Fibroblast of villous mesenchyme (primary cell): ENCODE results near the gene DNASE2. TPM values are rescaled to one million over a fixed set of nuclear protein-coding genes. Genes with fewer than 3 reads are reported as not detected.
A peak's percentile ranks its signal among the peaks of the same experiment; 100 is the strongest.
"Not testable (repeated sequence)": the region's sequence is repeated elsewhere in the genome, so short reads cannot be mapped to it uniquely, and the experiment has no call there.

Source experiments
- DNase-seq: peaks from one replicate; pipeline ENCODE4 v3.0.0-alpha.2; 2010; ENCODE audit warnings: low read depth
- H3K4me3 ChIP-seq: 2 replicates; pipeline ENCODE4 v1.5.1; 2011; ENCODE audit warnings: low read depth, mild to moderate bottlenecking, low read length
- total RNA-seq: library from RNA; depleted of rRNA; stranded (reverse); fragments of >200 nt; gene quantifications from 2 replicates; pipeline ENCODE4 v1.2.3, GENCODE V29; 2012
- TF ChIP-seq, protein P1 (sequence below): IDR thresholded peaks from 2 replicates; pipeline ENCODE4 v1.5.1; 2012; ENCODE audit warnings: low read depth, mild to moderate bottlenecking, low read length; ENCODE audit not compliant: insufficient read depth

DNASE2 gene
- total RNA-seq, 1 donor = 14.7 TPM

DNA sequence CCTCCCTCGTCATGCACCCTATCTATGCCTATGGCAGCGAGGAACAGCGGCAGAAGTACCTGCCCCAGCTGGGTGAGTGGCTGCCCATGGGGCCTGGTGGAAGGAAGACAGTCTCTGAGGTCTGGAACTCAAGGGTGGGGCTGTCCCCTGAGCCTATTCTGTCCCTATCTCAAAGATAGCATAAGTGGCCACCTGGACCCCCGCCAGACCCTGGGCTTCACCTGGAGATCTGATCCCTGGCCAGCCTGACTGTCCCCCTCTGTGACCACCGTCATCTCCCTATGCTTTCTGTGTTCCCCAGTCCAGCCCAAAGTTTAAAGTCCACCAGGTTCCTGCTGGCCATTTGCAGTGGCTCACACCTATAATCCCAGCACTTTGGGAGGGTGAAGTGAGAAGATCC is 12.3 kb upstream of the DNASE2 start:
- TF ChIP-seq, protein P1, sequence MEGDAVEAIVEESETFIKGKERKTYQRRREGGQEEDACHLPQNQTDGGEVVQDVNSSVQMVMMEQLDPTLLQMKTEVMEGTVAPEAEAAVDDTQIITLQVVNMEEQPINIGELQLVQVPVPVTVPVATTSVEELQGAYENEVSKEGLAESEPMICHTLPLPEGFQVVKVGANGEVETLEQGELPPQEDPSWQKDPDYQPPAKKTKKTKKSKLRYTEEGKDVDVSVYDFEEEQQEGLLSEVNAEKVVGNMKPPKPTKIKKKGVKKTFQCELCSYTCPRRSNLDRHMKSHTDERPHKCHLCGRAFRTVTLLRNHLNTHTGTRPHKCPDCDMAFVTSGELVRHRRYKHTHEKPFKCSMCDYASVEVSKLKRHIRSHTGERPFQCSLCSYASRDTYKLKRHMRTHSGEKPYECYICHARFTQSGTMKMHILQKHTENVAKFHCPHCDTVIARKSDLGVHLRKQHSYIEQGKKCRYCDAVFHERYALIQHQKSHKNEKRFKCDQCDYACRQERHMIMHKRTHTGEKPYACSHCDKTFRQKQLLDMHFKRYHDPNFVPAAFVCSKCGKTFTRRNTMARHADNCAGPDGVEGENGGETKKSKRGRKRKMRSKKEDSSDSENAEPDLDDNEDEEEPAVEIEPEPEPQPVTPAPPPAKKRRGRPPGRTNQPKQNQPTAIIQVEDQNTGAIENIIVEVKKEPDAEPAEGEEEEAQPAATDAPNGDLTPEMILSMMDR = no peak
- no peak overlapping the region for H3K4me3 ChIP-seq
- DNase-seq = no peak

DNA sequence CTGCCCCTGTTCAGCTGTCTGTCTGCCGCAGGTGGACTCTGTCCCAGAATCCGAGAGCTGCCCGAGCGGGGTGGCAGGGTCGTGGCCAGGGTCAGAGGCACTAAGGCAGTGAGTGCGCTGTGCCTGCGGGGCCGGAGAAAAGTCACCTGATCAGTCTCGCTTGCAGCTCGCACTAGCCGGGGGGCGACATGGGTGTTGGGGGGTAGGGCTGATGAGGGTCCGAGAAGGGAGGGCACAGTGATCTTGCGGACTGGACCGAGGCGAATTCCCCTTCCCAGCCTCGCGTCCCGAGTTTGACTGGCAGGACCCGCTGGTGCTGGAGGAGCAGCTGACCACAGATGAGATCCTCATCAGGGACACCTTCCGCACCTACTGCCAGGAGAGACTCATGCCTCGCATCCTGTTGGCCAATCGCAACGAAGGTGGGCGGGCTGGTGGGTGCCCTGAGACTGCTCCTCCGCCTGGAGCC is 10.3 kb upstream of the DNASE2 start:
- DNase-seq = no peak
- TF ChIP-seq, protein P1 = no peak
- peak overlapping the region; percentile 94 for H3K4me3 ChIP-seq

DNA sequence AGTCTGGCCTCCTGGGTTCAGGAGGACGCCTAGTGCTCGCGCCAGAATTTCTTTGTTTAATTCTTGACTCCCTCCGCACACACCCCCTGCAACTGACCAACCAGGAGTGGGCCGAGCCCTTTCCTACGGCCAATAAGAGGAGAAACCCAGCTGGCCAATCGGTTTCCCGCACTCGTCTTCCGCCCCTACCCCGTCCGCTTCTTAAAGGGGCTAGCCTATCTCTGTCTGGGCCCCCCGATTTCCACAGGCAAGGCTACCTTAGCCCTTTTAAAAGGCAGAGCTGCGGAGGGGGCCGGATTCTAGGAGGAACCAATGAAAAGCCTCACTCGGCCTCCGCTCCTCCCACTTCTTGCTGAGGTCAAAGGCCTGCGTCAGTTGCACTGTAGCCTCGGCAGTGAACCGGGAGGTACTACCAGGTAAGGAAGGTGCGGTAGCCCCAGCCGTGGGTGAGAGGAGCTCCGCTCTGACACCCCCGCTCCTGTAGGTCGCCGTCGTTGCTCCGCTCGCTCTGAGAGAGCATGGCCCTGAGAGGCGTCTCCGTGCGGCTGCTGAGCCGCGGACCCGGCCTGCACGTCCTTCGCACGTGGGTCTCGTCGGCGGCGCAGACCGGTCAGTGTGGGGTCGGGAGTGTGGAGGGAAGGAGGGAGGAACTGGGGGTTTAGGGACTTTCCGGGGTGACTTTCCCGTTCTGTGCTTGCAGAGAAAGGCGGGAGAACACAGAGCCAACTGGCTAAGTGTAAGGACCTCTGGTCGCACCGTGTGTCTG is 9.7 kb upstream of the DNASE2 start, which contains the start of gene GCDH:
Gene GCDH, plus strand, starts transcription at position 374 of the 766 bp plus-strand sequence. Its CDS starts 145 bp downstream, at position 519.
- TF ChIP-seq, protein P1 = no peak
- peak; percentile 99 for DNase-seq
- H3K4me3 ChIP-seq = peak within 1 kb of the TSS; percentile 94

DNA sequence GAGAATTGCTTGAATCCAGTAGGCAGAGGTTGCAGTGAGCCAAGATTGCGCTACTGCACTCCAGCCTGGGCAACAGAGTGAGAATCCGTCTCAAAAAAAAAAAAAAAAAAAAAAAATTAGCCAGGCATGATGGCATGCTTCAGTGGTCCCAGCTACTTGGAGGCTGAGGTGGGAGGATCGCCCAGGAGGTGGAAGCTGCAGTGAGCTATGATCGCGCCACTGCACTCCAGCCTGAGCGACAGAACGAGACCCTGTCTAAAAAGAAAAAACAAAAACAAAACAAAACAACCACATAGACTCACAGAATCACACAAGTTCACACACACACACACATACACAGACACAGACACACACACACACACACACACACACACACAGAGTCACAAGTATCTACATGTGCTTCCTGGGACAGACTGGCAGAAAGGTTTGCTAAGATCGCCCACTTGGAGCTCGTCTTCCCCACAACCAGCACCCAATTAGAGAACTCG is 9.1 kb upstream of the DNASE2 start:
- DNase-seq = not testable (repeated sequence)
- peak overlapping the region; percentile 33 for H3K4me3 ChIP-seq

DNA sequence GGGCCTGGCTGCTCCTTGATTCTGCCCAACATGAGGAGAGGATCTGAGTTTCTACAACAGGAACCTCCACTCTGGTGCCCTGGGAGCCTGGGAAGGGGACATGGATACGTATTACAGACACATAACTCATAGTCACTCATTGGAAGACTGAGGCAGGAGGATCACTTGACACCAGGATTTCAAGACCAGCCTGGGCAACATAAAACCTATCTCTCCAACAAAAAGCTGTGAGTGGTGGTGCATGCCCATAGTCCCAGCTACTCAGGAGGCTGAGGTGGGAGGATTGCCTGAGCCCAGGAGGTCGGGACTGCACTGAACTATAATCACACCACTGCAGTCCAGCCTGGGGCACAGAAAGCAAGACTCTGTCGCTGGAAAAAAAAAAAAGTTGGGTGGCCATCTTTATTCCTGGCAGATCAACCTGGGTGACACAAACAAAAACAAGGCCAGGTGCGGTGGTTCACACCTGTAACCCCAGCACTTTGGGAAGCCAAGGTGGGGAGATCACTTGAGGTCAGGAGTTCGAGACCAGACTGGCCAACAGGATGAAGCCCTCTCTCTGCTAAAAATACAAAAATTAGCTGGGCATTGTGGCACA is 6.9 kb upstream of the DNASE2 start:
- no peak for DNase-seq

DNA sequence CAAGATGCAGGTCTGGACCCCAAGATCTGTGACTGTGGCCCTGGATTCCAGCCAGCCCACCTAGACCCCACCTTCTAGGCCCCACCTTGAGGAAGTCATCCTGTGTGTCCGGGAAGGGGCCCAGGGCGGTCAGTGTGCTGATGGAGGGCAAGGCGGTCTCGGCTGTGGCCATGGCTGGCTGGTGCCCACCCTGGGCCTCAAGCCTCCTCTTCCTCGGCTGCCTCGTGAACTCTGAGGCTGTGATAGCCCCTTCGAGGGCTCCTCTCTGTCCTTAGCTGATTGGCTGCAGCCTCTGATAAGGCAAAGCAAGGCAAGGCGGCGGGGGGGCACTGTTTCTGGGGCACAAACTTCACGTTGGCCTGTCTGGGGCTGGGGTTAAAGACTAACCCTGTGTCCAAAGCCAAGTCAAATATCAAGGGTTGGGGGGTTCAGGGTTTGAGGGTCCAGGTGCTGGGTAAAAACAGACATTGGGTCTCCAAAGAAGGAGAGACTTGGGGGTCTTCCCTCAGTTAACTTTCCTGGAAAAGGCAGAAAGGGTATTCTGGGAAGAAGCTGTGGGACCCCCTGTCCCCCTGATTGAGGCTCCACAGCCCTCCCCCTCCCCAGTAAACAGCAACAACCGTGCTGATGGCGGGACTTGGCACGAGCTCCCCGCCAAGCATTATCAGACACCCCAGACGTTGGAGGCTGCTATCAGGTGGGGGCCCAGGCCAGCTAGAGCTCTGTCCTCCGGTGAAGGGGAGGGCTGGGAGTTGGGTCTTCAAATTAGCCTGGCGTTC is 5.9 kb upstream of the DNASE2 start, which contains the start of gene KLF1:
Gene KLF1, minus strand, starts transcription at position 233 of the 779 bp plus-strand sequence. Its CDS starts 61 bp downstream, at position 172.
- TF ChIP-seq, protein P1 = no peak
- no peak for DNase-seq

More for the DNA sequence above, 6.9 kb upstream of the DNASE2 start:
- no peak overlapping the region for H3K4me3 ChIP-seq
- TF ChIP-seq, protein P1 = no peak

DNA sequence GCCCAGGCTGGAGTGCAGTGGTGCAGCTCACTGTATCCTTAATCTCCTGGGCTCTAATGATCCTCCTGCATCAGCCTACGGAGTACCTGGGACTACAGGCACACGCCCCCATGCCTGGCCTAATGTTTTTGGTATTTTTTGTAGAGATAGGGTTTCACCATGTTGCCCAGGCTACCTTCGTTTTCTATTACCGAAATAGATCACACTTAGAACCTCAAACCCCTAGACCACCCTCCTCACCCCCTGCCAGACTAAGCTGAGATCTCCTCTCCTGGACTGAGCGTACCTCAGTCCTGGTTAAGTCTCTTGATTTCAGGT is 5.4 kb upstream of the DNASE2 start:
- no peak overlapping the region for H3K4me3 ChIP-seq
- DNase-seq = no peak
- TF ChIP-seq, protein P1 = no peak

More for the DNA sequence above, 5.9 kb upstream of the DNASE2 start, which contains the start of gene KLF1:
- no peak within 1 kb of the TSS for H3K4me3 ChIP-seq
